DOHH2 (cell line): ENCODE data around the gene COL26A1.

Experiments used
- CTCF ChIP-seq: fragments of 200-600 bp; sonication (generic); IDR thresholded peaks from one replicate; pipeline ENCODE4 v1.5.1; 2014; ENCODE audit warnings: antibody characterized with exemption, mild to moderate bottlenecking, low read depth, low read length; ENCODE audit not compliant: poor library complexity, severe bottlenecking
- EZH2phosphoT487 ChIP-seq: fragments of 200-600 bp; sonication (generic); IDR thresholded peaks from 2 replicates; pipeline ENCODE4 v1.6.1; 2017; ENCODE audit warnings: borderline replicate concordance, mild to moderate bottlenecking, antibody characterized with exemption, low read length, moderate library complexity, mixed read lengths

GRCh38 chr7:101487105-101487458 lies 124.4 kb downstream of the COL26A1 start:
- TF ChIP-seq CTCF = no peak
- no peak for TF ChIP-seq EZH2phosphoT487
